K562 (cell line): Measurements from ENCODE around the gene BMAL2. TPM values are rescaled to one million over a fixed set of nuclear protein-coding genes. Genes with fewer than 3 reads are reported as not detected.

Source experiments
- ATAC-seq: fragments of 200-7000 bp; cut with Tn5 transposase; 3 replicates; pipeline ENCODE4 v1.9.1; 2020; ENCODE audit warnings: moderate library complexity
- BruUV-seq: library from RNA; stranded (reverse); fragments of 400-500 nt; replicated peaks from 2 replicates; lab custom pipeline; 2021; lab: Mats Ljungman, UMichigan
- CTCF ChIA-PET: fragments of 300-600 bp; formaldehyde crosslinking; extraction: SDS; loops from one replicate; lab custom pipeline; 2021; ENCODE audit warnings: low intra/inter-chr PET ratio; lab: Yijun Ruan, JAX
- POLR2A ChIA-PET: fragments of 300-600, 350-650 bp; sonication (Branson Sonifier 250); formaldehyde crosslinking; extraction: SDS; loops from one replicate; lab custom pipeline; 2021; ENCODE audit warnings: antibody characterized with exemption, inconsistent platforms; lab: Yijun Ruan, JAX
- DNase-seq, 4 experiments: peaks; one replicate each; pipeline versions ENCODE4 v3.0.0 to v3.0.0-alpha.2; 2011 to 2018; ENCODE audit warnings: low spot score in 3 of 4, mixed read lengths in 3 of 4; ENCODE audit errors: extremely low read depth in 1 of 4
- FAIRE-seq: peaks from 2 replicates; lab custom pipeline; 2011; peaks lifted over from hg19 to GRCh38; lab: Jason Lieb, UNC
- H2AFZ ChIP-seq: 2 replicates; pipeline ENCODE4 v1.6.0; 2011; ENCODE audit warnings: low read depth, low read length, control low read depth, inconsistent platforms
- H3K27ac ChIP-seq: fragments of 200-600 bp; 3 replicates; pipeline ENCODE4 v1.8.0; 2011; ENCODE audit warnings: low read depth, mild to moderate bottlenecking, control low read depth, inconsistent platforms, low read length, moderate library complexity, mixed read lengths; ENCODE audit errors: extremely low read depth
- H3K27me3 ChIP-seq, 2 experiments: fragments of 300-600 bp in 1 of 2; 2 replicates in 1 of 2; 3 replicates in 1 of 2; pipeline versions ENCODE4 v1.6.0 to v1.8.0; 2011; ENCODE audit warnings: inconsistent platforms in 2 of 2, low read length in 2 of 2, mild to moderate bottlenecking in 1 of 2, mixed read lengths in 1 of 2, moderate library complexity in 1 of 2; ENCODE audit not compliant: control insufficient read depth in 2 of 2, insufficient read depth in 2 of 2
- H3K36me3 ChIP-seq: fragments of 300-600 bp; 3 replicates; pipeline ENCODE4 v1.8.0; 2011; ENCODE audit warnings: mild to moderate bottlenecking, low read length, inconsistent platforms; ENCODE audit not compliant: control insufficient read depth, insufficient read depth
- H3K4me1 ChIP-seq, 2 experiments: fragments of 200-600 bp in 1 of 2; replicated peaks in 1 of 2; 2 replicates in 1 of 2; 3 replicates in 1 of 2; pipeline versions ENCODE4 v1.5.1 to v1.8.0; 2011; ENCODE audit warnings: inconsistent platforms in 2 of 2, low read length in 2 of 2, mild to moderate bottlenecking in 1 of 2, mixed read lengths in 1 of 2, moderate library complexity in 1 of 2; ENCODE audit not compliant: control insufficient read depth in 2 of 2, insufficient read depth in 2 of 2
- H3K4me2 ChIP-seq: 2 replicates; pipeline ENCODE4 v1.6.1; 2011; ENCODE audit warnings: low read length, control low read depth, inconsistent platforms, mixed read lengths; ENCODE audit not compliant: insufficient read depth
- H3K4me3 ChIP-seq: fragments of 200-600 bp; sonication (generic), shearing (Covaris generic); 2 replicates; pipeline ENCODE4 v1.5.1; 2016; ENCODE audit warnings: control low read depth, inconsistent platforms
- H3K79me2 ChIP-seq: fragments of 200-600 bp; 3 replicates; pipeline ENCODE4 v1.8.0; 2011; ENCODE audit warnings: low read length, inconsistent platforms; ENCODE audit not compliant: control insufficient read depth, insufficient read depth
- H3K9ac ChIP-seq, 2 experiments: 2 replicates each; pipeline versions ENCODE4 v1.6.0 to v1.6.1; 2011; ENCODE audit warnings: low read depth in 2 of 2, low read length in 2 of 2, control low read depth in 1 of 2, inconsistent platforms in 1 of 2, mild to moderate bottlenecking in 1 of 2, mixed read lengths in 1 of 2; ENCODE audit not compliant: insufficient read depth in 1 of 2
- H3K9me1 ChIP-seq: one replicate; pipeline ENCODE4 v1.6.0; 2011; ENCODE audit warnings: inconsistent platforms, mild to moderate bottlenecking, low read length, moderate library complexity; ENCODE audit not compliant: control insufficient read depth, insufficient read depth
- H3K9me3 ChIP-seq: replicated peaks from 2 replicates; pipeline ENCODE4 v1.5.1; 2011; ENCODE audit warnings: low read depth, low read length, inconsistent platforms; ENCODE audit not compliant: control insufficient read depth, insufficient read depth
- H4K20me1 ChIP-seq: replicated peaks from 2 replicates; pipeline ENCODE4 v1.6.1; 2011; ENCODE audit warnings: low read length, inconsistent platforms, mixed read lengths; ENCODE audit not compliant: control insufficient read depth, insufficient read depth
- ASH1L ChIP-seq: fragments of 450-650 bp; IDR thresholded peaks from 2 replicates; pipeline ENCODE4 v1.6.1; 2018; ENCODE audit warnings: borderline replicate concordance, mild to moderate bottlenecking, low read depth; ENCODE audit not compliant: partially characterized antibody
- BMI1 ChIP-seq: fragments of 150-350 bp; IDR thresholded peaks from 2 replicates; pipeline ENCODE4 v1.6.1; 2014; ENCODE audit warnings: low read length
- GATAD2A ChIP-seq: fragments of 450-650 bp; IDR thresholded peaks from 2 replicates; pipeline ENCODE4 v1.6.1; 2017
- KAT8 ChIP-seq: fragments of 450-650 bp; IDR thresholded peaks from 2 replicates; pipeline ENCODE4 v1.6.1; 2016; ENCODE audit warnings: low read depth, mild to moderate bottlenecking
- MEF2A ChIP-seq: IDR thresholded peaks from 2 replicates; pipeline ENCODE4 v1.6.1; 2011; ENCODE audit warnings: low read depth, mild to moderate bottlenecking, low read length, moderate library complexity; ENCODE audit not compliant: control insufficient read depth
- NFIC ChIP-seq: fragments of 450-650 bp; IDR thresholded peaks from 2 replicates; pipeline ENCODE4 v1.6.1; 2017; ENCODE audit warnings: mild to moderate bottlenecking, inconsistent platforms
- NONO ChIP-seq, 2 experiments: fragments of 200-400 bp in 1 of 2; fragments of 450-650 bp in 1 of 2; formaldehyde crosslinking in 1 of 2; IDR thresholded peaks; 2 replicates each; pipeline ENCODE4 v1.6.1; 2017; ENCODE audit warnings: low read depth in 2 of 2, mild to moderate bottlenecking in 2 of 2, moderate library complexity in 2 of 2, low read length in 1 of 2
- NR2C2 ChIP-seq, 2 experiments: fragments of 200-800 bp in 1 of 2; sonication (Bioruptor generic) in 1 of 2; sonication (generic) in 1 of 2; formaldehyde crosslinking in 1 of 2; IDR thresholded peaks; 2 replicates each; pipeline versions ENCODE4 v1.6.1 to v1.8.0; 2016 to 2022; ENCODE audit warnings: mild to moderate bottlenecking in 1 of 2, missing compliant biosample characterization in 1 of 2, missing genetic modification characterization in 1 of 2, missing genetic modification reagents in 1 of 2
- WHSC1 ChIP-seq: IDR thresholded peaks from one replicate; pipeline ENCODE4 v1.6.1; 2012; ENCODE audit warnings: low read length, control low read depth, inconsistent platforms
- ZBTB7A ChIP-seq: IDR thresholded peaks from 2 replicates; pipeline ENCODE4 v1.6.1; 2011; ENCODE audit warnings: low read depth, mild to moderate bottlenecking, low read length, moderate library complexity, borderline replicate concordance; ENCODE audit not compliant: control insufficient read depth
- WGBS: fragments of 100-300 bp; shearing (Covaris generic); methylation state at CpG from one replicate; pipeline ENCODE4 v1.1.6; 2016; ENCODE audit warnings: low coverage, mixed read lengths; ENCODE audit not compliant: insufficient coverage; ENCODE audit errors: missing lambda C conversion rate; 5-methylcytosine and 5-hydroxymethylcytosine counted together
- in situ Hi-C: fragments of 300-500 bp; cut with MboI; formaldehyde crosslinking; loops from 4 replicates; pipeline ENCODE4 v1.15.0; 2018; ENCODE audit warnings: inconsistent platforms, mixed read lengths
- intact Hi-C: fragments of 100-400 bp; cut with micrococcal nuclease; formaldehyde crosslinking; loops from 2 replicates; pipeline ENCODE4 v1.14.2; 2022
- polyA plus RNA-seq, 8 experiments: library from polyadenylated mRNA; depleted of rRNA in 4 of 8; stranded (reverse) in 5 of 8; unstranded in 3 of 8; fragments of >200 nt; fragmentation: Nextera tagmentation in 2 of 8; fragmentation: Illumina TruSeq in 1 of 8; extraction: Ambion mirVana in 2 of 8; extraction: Trizol in 1 of 8; gene quantifications; 2 replicates each; pipeline versions ENCODE4 v1.2.1 to v1.2.3, GENCODE V29; 2011 to 2014; ENCODE audit warnings: inconsistent platforms in 1 of 8, missing spikeins in 1 of 8
- total RNA-seq, 7 experiments: library from RNA; depleted of rRNA in 6 of 7; stranded (reverse); fragments of >200 nt in 6 of 7; fragmentation: Illumina TruSeq in 2 of 7; extraction: Trizol in 2 of 7; gene quantifications; 2 replicates each; pipeline versions ENCODE4 v1.2.1 to v1.2.3, GENCODE V29; 2011 to 2021; ENCODE audit warnings: low replicate concordance in 1 of 7
- TF ChIP-seq, protein P1 (sequence below), 2 experiments: fragments of 450-650 bp in 1 of 2; sonication (generic) in 1 of 2; formaldehyde crosslinking in 1 of 2; IDR thresholded peaks in 1 of 2; conservative IDR thresholded peaks in 1 of 2; 2 replicates each; pipeline versions ENCODE4 v1.6.1 to v1.8.1; 2016 to 2023; ENCODE audit warnings: mild to moderate bottlenecking in 2 of 2, moderate library complexity in 2 of 2, inconsistent platforms in 1 of 2, missing genetic modification reagents in 1 of 2

BMAL2 gene
- total and polyA plus RNA-seq, 9 of the 15 experiments (the other 6 are each of a cell fraction or from before 2014, with no cell fraction given) = 0.01 to 1.1 (median 0.50) TPM

DNA sequence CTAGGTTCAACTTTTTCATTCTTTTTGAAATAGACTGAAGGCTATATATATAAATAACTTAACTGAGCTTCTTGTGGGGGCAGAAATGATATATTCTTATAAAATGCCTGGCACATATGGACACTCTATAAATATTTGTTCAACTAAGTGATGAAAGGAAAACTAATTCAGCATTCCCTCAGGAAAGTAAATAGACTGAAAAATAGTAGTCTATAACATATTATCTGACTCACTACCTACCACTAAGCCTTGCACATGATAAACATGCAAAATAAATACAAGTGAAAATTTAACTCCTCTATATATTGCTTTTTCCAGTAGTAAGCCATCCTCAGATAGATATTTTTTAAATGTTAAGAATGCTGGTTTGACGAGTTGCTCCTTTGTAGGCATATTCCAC lies 15.7 kb upstream of the BMAL2 start (continued):
- TF ChIP-seq ZBTB7A (no peak), KAT8 (no peak), NR2C2 (CRISPR knock-in tag; IDR thresholded peaks at IDR 0.05) (no peak), NR2C2 (tag; IDR thresholded peaks at IDR 0.05) (no peak), MEF2A (no peak), ASH1L (no peak), NONO (IDR thresholded peaks at IDR 0.05; ENCODE audit: low read depth in 2 of 2, low read length in 1 of 2) (no peak)

DNA sequence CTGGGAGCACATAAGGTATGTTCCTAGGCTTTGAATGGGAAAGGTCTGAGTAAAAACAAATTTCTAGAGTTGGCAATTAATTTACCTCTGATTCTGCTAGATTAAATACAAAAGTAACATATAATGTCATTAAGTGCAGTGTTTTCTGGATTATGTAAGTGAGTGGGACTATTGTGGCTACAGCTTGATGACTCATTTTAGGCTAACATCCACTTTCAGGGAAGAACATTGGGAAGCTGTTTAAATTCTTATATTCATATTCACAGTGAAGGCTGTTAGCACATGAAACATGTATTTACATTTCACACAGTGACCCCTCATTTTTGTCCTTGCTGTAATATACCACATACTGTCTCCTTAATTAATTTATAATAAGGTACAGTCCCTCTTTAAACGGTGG lies 13.2 kb upstream of the BMAL2 start:
- Histone ChIP-seq H2AFZ (no peak overlapping the region), H3K27me3 (no peaks in the 10 kb centered on the region), H3K9ac (no peak overlapping the region), H3K9me3 (no peaks in the 10 kb centered on the region), H3K27ac (no peak overlapping the region), H3K4me1 (no peaks in the 10 kb centered on the region), H3K9me1 (no peaks in the 10 kb centered on the region), H3K79me2 (no peaks in the 10 kb centered on the region), H3K4me2 (no peak overlapping the region), H3K4me3 (no peak overlapping the region), H4K20me1 (no peaks in the 10 kb centered on the region), H3K36me3 (no peaks in the 10 kb centered on the region; the same call in 2 of the 3 replicates)
- in situ Hi-C loops = no loop called here
- no peak for ATAC-seq
- 25% methylated on average over 1 of the region's 1 CpG for WGBS
- intact Hi-C loops = no loop called here
- DNase-seq = no peak
- POLR2A ChIA-PET = interaction anchor here (2.2 kb wide), 1 partner anchor 13 kb away, joined by 8 read pairs; no protein-coding TSS in a partner anchor
- CTCF ChIA-PET = no interaction called here
- TF ChIP-seq WHSC1 = no peak
- TF ChIP-seq, protein P1, sequence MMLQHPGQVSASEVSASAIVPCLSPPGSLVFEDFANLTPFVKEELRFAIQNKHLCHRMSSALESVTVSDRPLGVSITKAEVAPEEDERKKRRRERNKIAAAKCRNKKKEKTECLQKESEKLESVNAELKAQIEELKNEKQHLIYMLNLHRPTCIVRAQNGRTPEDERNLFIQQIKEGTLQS (IDR thresholded peaks at IDR 0.05) = peak; percentile 21; the same call in 1 of the 2 replicates
- TF ChIP-seq, protein P1 (CRISPR knock-in tag; conservative IDR thresholded peaks at IDR 0.05) = no peak
- TF ChIP-seq NFIC = no peak
- no peak for TF ChIP-seq BMI1
- TF ChIP-seq GATAD2A = no peak
- BruUV-seq = no TSS peak
- FAIRE-seq = no peak
